Kasumi-1 (cell line): Measurements from ENCODE around the gene RXRA.

Source experiments
- DNase-seq, 2 experiments: peaks; one replicate each; lab custom pipeline; 2025; lab: John Stamatoyannopoulos, UW

RXRA gene

GRCh38 chr9:134472256-134472655 is 146.0 kb downstream of the RXRA start:
- no peak for DNase-seq

- DNase-seq, result no peak
Observed at GRCh38 chr9:134473141-134474054, 147.1 kb downstream of the RXRA start.

- no peak for DNase-seq
Observed at GRCh38 chr9:134474055-134474370, 147.8 kb downstream of the RXRA start.

- DNase-seq, result peak; percentile 44 to 50
Observed at GRCh38 chr9:134475011-134475790, 148.9 kb downstream of the RXRA start.

- DNase-seq, result no peak
Observed at GRCh38 chr9:134476272-134476941, 150.2 kb downstream of the RXRA start.

- DNase-seq, result no peak
Observed at GRCh38 chr9:134476942-134477335, 150.7 kb downstream of the RXRA start.

GRCh38 chr9:134477342-134477925 is 151.2 kb downstream of the RXRA start:
- DNase-seq, result no peak

- no peak for DNase-seq
Observed at GRCh38 chr9:134477927-134478326, 151.7 kb downstream of the RXRA start.

- DNase-seq, result no peak
Observed at GRCh38 chr9:134481762-134482161, 155.5 kb downstream of the RXRA start.

GRCh38 chr9:134482226-134482625 is 156.0 kb downstream of the RXRA start:
- DNase-seq, result no peak

- DNase-seq, result no peak
Observed at GRCh38 chr9:134483361-134484184, 157.3 kb downstream of the RXRA start.

GRCh38 chr9:134484479-134484878 is 158.2 kb downstream of the RXRA start:
- no peak for DNase-seq

- DNase-seq, result no peak
Observed at GRCh38 chr9:134485653-134486052, 159.4 kb downstream of the RXRA start.

GRCh38 chr9:134486143-134486591 is 159.9 kb downstream of the RXRA start:
- no peak for DNase-seq

- no peak for DNase-seq
Observed at GRCh38 chr9:134486596-134486995, 160.3 kb downstream of the RXRA start.
